C4-2B (cell line): Measurements from ENCODE around the gene TOR1B.

Experiments used
- H3K27ac ChIP-seq: fragments of 450-650 bp; 2 replicates; pipeline ENCODE4 v1.5.1; 2017
- CTCF ChIP-seq: fragments of 450-650 bp; conservative IDR thresholded peaks from 2 replicates; pipeline ENCODE4 v1.5.1; 2017; ENCODE audit warnings: mild to moderate bottlenecking
- ZFX ChIP-seq: fragments of 450-650 bp; IDR thresholded peaks from 2 replicates; pipeline ENCODE4 v1.6.1; 2017

The TOR1B gene

GRCh38 chr9:129798973-129799372, 4.0 kb upstream of the TOR1B start:
- no peak overlapping the region for H3K27ac ChIP-seq
- TF ChIP-seq CTCF = no peak
- TF ChIP-seq ZFX = no peak

DNA sequence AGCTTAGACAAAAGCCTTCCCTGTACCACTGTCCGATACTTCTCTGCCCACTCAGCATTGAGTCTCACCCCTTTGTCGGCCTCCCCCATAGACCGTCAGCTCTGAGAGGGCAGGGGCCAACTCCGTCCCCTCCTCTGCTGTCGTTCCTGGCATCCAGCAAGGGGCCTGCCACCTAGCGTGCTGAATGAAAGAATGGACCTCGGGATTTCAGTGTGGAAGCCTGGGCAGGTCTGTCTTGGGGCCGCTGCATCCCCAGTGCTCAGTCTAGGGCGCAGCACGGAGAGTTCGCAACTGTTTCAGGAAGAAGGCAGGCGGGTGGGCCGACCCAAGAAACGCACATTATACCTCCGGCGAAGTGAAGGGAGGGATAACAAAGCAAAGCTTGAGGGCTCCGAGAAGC, 1.5 kb upstream of the TOR1B start:
- TF ChIP-seq ZFX (no peak), CTCF (no peak)
- no peak overlapping the region for H3K27ac ChIP-seq

GRCh38 chr9:129803676-129804060, 684 bp downstream of the TOR1B start:
- peak overlapping the region; percentile 69 for H3K27ac ChIP-seq
- TF ChIP-seq ZFX (no peak), CTCF (no peak)

DNA sequence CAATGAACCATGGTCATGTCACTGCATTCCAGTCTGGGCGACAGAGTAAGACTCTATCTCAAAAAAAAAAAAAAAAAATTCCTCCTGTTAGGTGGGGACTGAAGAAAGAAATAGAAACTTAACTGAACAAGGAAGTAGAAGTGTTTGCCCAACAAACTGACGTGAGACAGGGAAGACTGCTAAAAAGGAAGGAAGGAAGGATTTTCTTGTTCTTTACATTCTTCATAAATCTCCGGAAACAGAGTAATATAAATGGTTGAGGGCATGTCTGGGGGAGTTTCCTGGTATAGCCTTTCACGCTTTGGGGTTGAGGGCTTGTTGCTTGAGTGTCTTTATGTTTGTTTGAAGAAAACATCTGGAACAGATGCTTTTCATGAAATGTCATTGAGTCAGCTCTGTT, 3.1 kb downstream of the TOR1B start:
- H3K27ac ChIP-seq = no peak overlapping the region
- no peak for TF ChIP-seq CTCF
- TF ChIP-seq ZFX = no peak

DNA sequence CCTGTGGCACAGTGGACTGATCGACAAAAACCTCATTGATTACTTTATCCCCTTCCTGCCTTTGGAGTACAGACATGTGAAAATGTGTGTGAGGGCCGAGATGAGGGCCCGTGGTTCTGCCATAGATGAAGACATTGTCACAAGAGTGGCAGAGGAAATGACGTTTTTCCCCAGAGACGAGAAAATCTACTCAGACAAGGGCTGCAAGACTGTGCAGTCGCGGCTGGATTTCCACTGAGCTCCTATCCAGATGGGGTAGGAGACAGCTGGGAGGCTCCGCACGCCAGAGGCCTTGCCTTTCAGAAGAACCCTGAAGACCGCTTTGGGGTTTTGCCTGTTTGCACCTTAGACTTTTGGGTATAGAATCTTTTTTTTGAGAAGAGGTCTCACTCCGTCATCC, 6.4 kb downstream of the TOR1B start:
- no peak for TF ChIP-seq CTCF
- TF ChIP-seq ZFX = no peak
- no peak overlapping the region for H3K27ac ChIP-seq

GRCh38 chr9:129810116-129810515, 7.1 kb downstream of the TOR1B start:
- no peak overlapping the region for H3K27ac ChIP-seq
- TF ChIP-seq ZFX = no peak
- TF ChIP-seq CTCF = no peak

DNA sequence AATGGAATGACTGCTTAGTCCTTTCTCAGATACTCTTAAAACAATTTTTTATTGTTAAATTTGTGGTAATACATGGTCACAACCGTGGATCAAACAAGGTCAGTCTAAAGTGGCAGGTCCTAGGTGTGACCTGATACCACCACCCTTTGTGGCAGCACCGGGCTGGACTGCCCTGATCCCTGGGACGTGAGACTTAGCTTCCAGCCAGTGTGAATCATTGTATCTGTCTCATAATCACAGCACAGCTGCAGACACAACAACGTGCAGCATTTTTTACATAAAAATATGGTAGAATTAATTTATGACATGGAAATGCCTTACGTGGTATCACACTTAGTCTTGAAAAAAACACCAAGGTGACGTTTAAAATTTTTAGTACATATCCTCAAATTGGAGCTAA, 7.8 kb downstream of the TOR1B start:
- H3K27ac ChIP-seq = no peak overlapping the region
- TF ChIP-seq ZFX (no peak), CTCF (no peak)

GRCh38 chr9:129811967-129812363, 9.0 kb downstream of the TOR1B start:
- H3K27ac ChIP-seq = peak overlapping the region; percentile 12; the same call in 1 of the 2 replicates
- no peak for TF ChIP-seq ZFX
- no peak for TF ChIP-seq CTCF
